GM10266 (cell line): Measurements from ENCODE around the gene HNRNPDL.

ENCODE experiments used
- DNase-seq: peaks from one replicate; pipeline ENCODE4 v3.0.0; 2012; ENCODE audit errors: extremely low spot score
- TF ChIP-seq, protein P1 (sequence below): IDR thresholded peaks from 2 replicates; pipeline ENCODE4 v1.5.1; 2012; ENCODE audit warnings: mild to moderate bottlenecking, low read depth; ENCODE audit not compliant: control insufficient read depth, insufficient read depth; ENCODE audit errors: missing control alignments

The HNRNPDL gene

DNA sequence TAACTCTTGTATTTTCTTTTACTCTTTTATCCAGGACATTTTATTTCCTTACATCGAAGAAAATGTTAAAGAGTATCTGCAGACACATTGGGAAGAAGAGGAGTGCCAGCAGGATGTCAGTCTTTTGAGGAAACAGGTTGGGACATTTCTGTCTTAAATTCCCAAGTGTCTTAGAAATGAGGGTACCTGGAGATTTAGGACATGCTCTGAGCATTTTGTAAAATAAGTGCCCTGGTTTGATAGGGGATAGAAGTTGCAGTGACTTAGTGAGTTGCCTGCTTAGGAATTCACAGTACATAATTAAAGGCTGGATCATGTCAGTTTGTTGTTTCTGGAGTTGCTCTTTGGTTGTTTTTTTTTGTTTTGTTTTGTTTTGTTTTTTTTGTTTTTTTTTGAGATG is 17.6 kb upstream of the HNRNPDL start:
- TF ChIP-seq, protein P1, sequence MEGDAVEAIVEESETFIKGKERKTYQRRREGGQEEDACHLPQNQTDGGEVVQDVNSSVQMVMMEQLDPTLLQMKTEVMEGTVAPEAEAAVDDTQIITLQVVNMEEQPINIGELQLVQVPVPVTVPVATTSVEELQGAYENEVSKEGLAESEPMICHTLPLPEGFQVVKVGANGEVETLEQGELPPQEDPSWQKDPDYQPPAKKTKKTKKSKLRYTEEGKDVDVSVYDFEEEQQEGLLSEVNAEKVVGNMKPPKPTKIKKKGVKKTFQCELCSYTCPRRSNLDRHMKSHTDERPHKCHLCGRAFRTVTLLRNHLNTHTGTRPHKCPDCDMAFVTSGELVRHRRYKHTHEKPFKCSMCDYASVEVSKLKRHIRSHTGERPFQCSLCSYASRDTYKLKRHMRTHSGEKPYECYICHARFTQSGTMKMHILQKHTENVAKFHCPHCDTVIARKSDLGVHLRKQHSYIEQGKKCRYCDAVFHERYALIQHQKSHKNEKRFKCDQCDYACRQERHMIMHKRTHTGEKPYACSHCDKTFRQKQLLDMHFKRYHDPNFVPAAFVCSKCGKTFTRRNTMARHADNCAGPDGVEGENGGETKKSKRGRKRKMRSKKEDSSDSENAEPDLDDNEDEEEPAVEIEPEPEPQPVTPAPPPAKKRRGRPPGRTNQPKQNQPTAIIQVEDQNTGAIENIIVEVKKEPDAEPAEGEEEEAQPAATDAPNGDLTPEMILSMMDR, result no peak

DNA sequence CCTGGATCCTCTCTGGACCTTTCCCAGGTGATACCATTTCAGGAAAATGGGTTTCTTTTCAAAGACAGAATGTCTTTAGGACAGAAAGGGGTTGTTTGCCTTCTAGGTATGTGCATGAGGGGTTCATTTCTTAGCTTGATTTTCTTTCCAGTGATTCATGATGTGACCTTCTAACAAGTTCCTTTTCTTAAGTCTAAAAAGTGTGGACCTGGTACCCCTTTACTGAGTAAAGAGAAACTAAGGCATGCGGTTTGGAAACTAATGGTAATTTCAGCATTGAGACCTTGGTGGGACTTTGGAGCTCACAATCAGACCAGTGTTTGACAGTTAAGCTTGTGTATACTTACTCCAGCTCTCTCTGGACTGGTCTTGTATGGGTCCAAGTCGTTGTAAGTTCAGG is 8.8 kb upstream of the HNRNPDL start:
- DNase-seq, result no peak
- TF ChIP-seq, protein P1, result no peak

More for the DNA sequence above, 17.6 kb upstream of the HNRNPDL start:
- DNase-seq, result no peak

DNA sequence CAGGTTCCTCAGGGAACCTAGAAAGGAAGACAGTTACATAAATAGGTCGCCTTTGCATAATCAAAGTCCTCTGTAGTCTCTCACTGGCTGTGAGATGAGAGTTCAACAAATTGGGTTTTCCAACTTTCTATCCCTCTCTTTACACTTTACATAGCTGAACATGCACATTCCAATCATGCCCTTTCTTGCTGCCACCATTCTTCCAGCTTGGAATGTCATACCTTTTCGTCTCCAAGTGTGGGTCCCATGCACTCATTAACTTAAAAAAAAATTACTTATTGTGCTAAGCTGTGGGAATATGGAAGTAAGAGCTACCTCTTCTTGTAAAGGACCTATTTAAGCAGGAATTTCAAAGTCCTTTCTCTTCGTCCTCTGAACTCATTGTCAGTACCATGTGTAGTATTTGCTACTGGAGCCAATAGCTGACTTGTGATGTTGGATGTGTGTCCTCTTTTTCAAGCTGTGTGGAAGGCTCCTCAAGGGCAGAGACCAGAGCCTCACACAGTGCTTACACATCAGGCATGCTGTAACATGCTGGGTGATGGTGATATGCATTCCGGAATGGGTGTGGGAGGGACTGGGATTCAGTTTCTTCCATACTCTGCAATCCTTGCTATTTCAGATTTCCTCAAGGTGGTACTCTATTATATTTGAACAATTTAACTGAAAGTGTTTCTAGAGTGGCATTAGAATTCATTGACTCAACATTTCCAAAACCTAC is 7.2 kb upstream of the HNRNPDL start:
- TF ChIP-seq, protein P1, result no peak
- no peak for DNase-seq

DNA sequence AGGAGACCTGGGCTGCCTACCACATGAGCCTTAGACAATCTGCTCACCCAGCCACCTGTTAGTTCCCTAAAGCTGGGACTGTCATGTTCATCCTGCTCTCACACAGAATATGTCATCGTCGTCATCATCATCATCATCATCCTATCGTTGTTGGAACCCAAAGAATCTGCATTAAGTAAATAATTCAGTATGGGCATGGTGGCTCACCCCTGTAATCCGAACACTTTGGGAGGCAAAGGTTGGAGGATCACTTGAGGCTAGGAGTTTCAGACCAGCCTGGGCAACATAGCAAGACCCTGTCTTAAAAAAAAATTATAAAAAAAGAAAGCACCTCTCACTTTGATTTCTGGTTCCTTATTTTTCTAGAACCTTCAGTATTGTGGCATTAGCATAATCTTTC is 6.5 kb upstream of the HNRNPDL start:
- TF ChIP-seq, protein P1, result no peak

DNA sequence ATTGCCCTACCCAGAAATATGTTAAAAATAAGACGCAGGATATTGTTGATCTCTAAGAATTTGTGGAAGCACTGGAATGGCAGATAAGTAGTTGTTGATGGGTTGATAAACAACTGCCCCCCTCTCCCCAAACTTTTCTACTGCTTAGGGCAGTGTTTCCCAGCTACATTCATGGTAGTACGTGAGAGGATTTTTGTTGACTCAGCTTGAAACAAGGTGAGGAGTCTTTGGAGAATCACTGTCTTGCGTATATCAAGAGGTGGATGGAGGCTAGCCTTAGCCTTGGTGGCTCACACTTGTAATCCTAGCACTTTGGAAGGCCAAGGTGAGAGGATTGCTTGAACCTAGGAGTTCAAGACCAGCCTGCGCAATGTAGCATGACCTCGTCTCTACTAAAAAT is 5.9 kb upstream of the HNRNPDL start:
- TF ChIP-seq, protein P1, result no peak
- DNase-seq, result no peak

More for the DNA sequence above, 6.5 kb upstream of the HNRNPDL start:
- no peak for DNase-seq

DNA sequence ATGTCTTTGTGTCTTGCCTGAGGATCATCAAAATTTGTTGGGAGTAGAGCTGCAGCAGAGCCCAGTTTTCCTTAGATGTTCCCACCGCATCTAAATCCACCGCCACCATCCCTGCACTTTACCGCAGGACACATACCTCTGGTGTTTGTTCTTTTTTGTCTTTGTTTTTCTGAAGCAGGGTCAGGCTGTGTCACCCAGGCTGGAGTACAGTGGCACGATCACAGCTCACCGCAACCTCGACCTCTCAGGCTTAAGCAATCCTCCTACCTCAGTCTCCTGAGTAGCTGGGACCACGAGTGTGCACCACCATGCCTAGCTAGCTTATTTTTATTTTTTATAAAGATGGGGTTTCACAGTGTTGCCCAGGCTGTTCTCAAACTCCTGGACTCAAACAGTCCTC is 4.7 kb upstream of the HNRNPDL start:
- no peak for DNase-seq
- TF ChIP-seq, protein P1, result no peak

DNA sequence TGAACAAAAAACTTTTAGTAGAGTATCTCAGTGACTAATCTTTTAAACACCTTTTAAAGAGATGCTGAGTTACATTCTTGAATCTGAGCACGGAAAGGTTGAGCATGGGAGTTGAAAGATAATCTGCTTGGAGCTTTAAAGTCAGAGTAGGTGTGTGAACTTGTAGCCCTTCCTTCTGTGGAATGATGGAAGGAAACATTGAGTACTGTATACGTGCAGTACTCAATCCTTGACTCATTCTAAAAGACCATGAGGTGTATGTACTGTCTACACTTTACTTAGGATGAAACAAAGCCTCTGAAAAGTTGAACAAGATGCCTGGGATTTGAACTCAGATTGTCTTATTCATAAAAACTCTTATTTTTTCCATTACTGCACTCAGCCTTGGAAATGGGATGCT is 3.5 kb upstream of the HNRNPDL start:
- TF ChIP-seq, protein P1, result no peak
- DNase-seq, result no peak
